Keratinocyte (primary cell): ENCODE data around the gene PEMT. TPM values are rescaled to one million over a fixed set of nuclear protein-coding genes. Genes with fewer than 3 reads are reported as not detected.

Experiments
- DNase-seq: peaks from one replicate; pipeline ENCODE4 v3.0.0-alpha.2; 2011; ENCODE audit warnings: low read depth, missing footprints, low spot score
- FAIRE-seq: peaks from 2 replicates; lab custom pipeline; 2011; peaks lifted over from hg19 to GRCh38; lab: Jason Lieb, UNC
- H2AFZ ChIP-seq: 2 replicates; pipeline ENCODE4 v1.6.0; 2012; ENCODE audit warnings: low read length, control low read depth, inconsistent platforms; ENCODE audit not compliant: control insufficient read depth
- H3K27ac ChIP-seq: 2 replicates; pipeline ENCODE4 v1.5.1; 2011; ENCODE audit warnings: low read length; ENCODE audit not compliant: control insufficient read depth, insufficient read depth
- H3K27me3 ChIP-seq: 3 replicates; pipeline ENCODE4 v1.6.0; 2011; ENCODE audit warnings: low read length; ENCODE audit not compliant: control insufficient read depth, insufficient read depth; ENCODE audit errors: extremely low read depth
- H3K36me3 ChIP-seq, 2 experiments: 2 replicates in 1 of 2; 3 replicates in 1 of 2; pipeline ENCODE4 v1.5.1; 2011; ENCODE audit warnings: low read length in 2 of 2, mild to moderate bottlenecking in 1 of 2; ENCODE audit not compliant: control insufficient read depth in 2 of 2, insufficient read depth in 2 of 2; ENCODE audit errors: extremely low read depth in 1 of 2
- H3K4me1 ChIP-seq: 3 replicates; pipeline ENCODE4 v1.5.1; 2011; ENCODE audit warnings: low read length; ENCODE audit not compliant: control insufficient read depth, insufficient read depth; ENCODE audit errors: extremely low read depth
- H3K4me2 ChIP-seq: 3 replicates; pipeline ENCODE4 v1.6.0; 2011; ENCODE audit warnings: low read depth, low read length; ENCODE audit not compliant: control insufficient read depth, insufficient read depth; ENCODE audit errors: extremely low read depth
- H3K4me3 ChIP-seq, 3 experiments: fragments of 200-600 bp in 1 of 3; sonication (generic) in 1 of 3; 2 replicates in 2 of 3; 3 replicates in 1 of 3; pipeline ENCODE4 v1.5.1; 2011 to 2016; ENCODE audit warnings: low read length in 3 of 3, mild to moderate bottlenecking in 3 of 3, control low read depth in 2 of 3, inconsistent platforms in 1 of 3, low read depth in 1 of 3, mixed read lengths in 1 of 3, mixed run types in 1 of 3, moderate library complexity in 1 of 3; ENCODE audit not compliant: control insufficient read depth in 2 of 3, insufficient read depth in 2 of 3; ENCODE audit errors: extremely low read depth in 1 of 3
- H3K79me2 ChIP-seq: 2 replicates; pipeline ENCODE4 v1.6.0; 2012; ENCODE audit warnings: low read length; ENCODE audit not compliant: control insufficient read depth, insufficient read depth
- H3K9ac ChIP-seq: 3 replicates; pipeline ENCODE4 v1.6.0; 2011; ENCODE audit warnings: low read length; ENCODE audit not compliant: control insufficient read depth, insufficient read depth; ENCODE audit errors: extremely low read depth
- H3K9me1 ChIP-seq: 3 replicates; pipeline ENCODE4 v1.6.0; 2011; ENCODE audit warnings: low read length; ENCODE audit not compliant: control insufficient read depth, insufficient read depth; ENCODE audit errors: extremely low read depth
- H3K9me3 ChIP-seq: 2 replicates; pipeline ENCODE4 v1.5.1; 2012; ENCODE audit warnings: low read depth, low read length; ENCODE audit not compliant: control insufficient read depth
- H4K20me1 ChIP-seq: 3 replicates; pipeline ENCODE4 v1.6.0; 2011; ENCODE audit warnings: low read length; ENCODE audit not compliant: control insufficient read depth, insufficient read depth; ENCODE audit errors: extremely low read depth
- CTCF ChIP-seq, 3 experiments: IDR thresholded peaks in 1 of 3; conservative IDR thresholded peaks in 1 of 3; optimal IDR thresholded peaks in 1 of 3; 2 replicates in 2 of 3; 3 replicates in 1 of 3; pipeline versions ENCODE3 to v1.5.1; 2011; ENCODE audit warnings: low read length in 3 of 3, mild to moderate bottlenecking in 3 of 3, moderate library complexity in 2 of 3, control low read depth in 1 of 3, inconsistent platforms in 1 of 3; ENCODE audit not compliant: insufficient read depth in 2 of 3; ENCODE audit errors: extremely low read depth in 1 of 3
- EZH2 ChIP-seq: IDR thresholded peaks from one replicate; pipeline ENCODE4 v1.6.1; 2012; ENCODE audit warnings: inconsistent platforms, mild to moderate bottlenecking, low read length, moderate library complexity
- dilution Hi-C: fragments of 300-500 bp; cut with MboI; formaldehyde crosslinking; loops from one replicate; pipeline ENCODE4 v1.7.0; 2020; ENCODE audit warnings: low sequenced_read_pairs; ENCODE audit not compliant: extremely low pct_ligation_motif_present
- polyA plus RNA-seq, 5 experiments: library from polyadenylated mRNA; depleted of rRNA in 3 of 5; stranded (reverse) in 3 of 5; stranded (forward) in 1 of 5; unstranded in 1 of 5; fragments of >200 nt; gene quantifications; 1 replicate in 1 of 5; 2 replicates in 3 of 5; 3 replicates in 1 of 5; pipeline versions ENCODE4 v1.2.1 to v1.2.3, GENCODE V29; 2011 to 2012; ENCODE audit warnings: missing spikeins in 2 of 5, low read depth in 1 of 5, low replicate concordance in 1 of 5

The PEMT gene
- polyA plus RNA-seq, 1 donor (not counting 4 experiments of a cell fraction or from before 2014, with no cell fraction given) = 17.7 TPM

GRCh38 chr17:17572010-17572785 lies 19.3 kb downstream of the PEMT start:
- FAIRE-seq (no peak), DNase-seq (no peak)
- Histone ChIP-seq H3K27ac (no peak overlapping the region), H3K36me3 (peaks cover 0 to 9% of the 10 kb centered on the region in 2 experiments), H3K9ac (no peak overlapping the region), H3K9me1 (no peaks in the 10 kb centered on the region), H3K4me1 (peaks cover 8% of the 10 kb centered on the region), H3K4me3 (no peak overlapping the region), H3K9me3 (no peaks in the 10 kb centered on the region), H3K4me2 (no peak overlapping the region), H2AFZ (no peak overlapping the region), H3K79me2 (no peaks in the 10 kb centered on the region), H4K20me1 (peaks cover 11% of the 10 kb centered on the region), H3K27me3 (no peaks in the 10 kb centered on the region)
- TF ChIP-seq EZH2 (no peak), CTCF (optimal IDR thresholded peaks at IDR 0.05 in 1 of 3, IDR thresholded peaks at IDR 0.05 in 1 of 3, conservative IDR thresholded peaks at IDR 0.05 in 1 of 3; ENCODE audit: extremely low read depth in 1 of 3, insufficient read depth in 2 of 3, low read length in 3 of 3) (no peak)
- dilution Hi-C loops = no loop called here

GRCh38 chr17:17570798-17571716 lies 20.5 kb downstream of the PEMT start:
- Histone ChIP-seq H3K36me3 (peaks cover 0 to 6% of the 10 kb centered on the region in 2 experiments), H3K4me1 (peaks cover 8% of the 10 kb centered on the region), H3K9me1 (no peaks in the 10 kb centered on the region), H3K27me3 (no peaks in the 10 kb centered on the region), H3K9me3 (no peaks in the 10 kb centered on the region), H3K9ac (no peak overlapping the region), H3K4me3 (no peak overlapping the region), H4K20me1 (peaks cover 11% of the 10 kb centered on the region), H3K4me2 (no peak overlapping the region), H3K27ac (no peak overlapping the region), H2AFZ (no peak overlapping the region), H3K79me2 (no peaks in the 10 kb centered on the region)
- DNase-seq (no peak), FAIRE-seq (no peak)
- no peak for TF ChIP-seq EZH2
- TF ChIP-seq CTCF (optimal IDR thresholded peaks at IDR 0.05 in 1 of 3, IDR thresholded peaks at IDR 0.05 in 1 of 3, conservative IDR thresholded peaks at IDR 0.05 in 1 of 3; ENCODE audit: extremely low read depth in 1 of 3, insufficient read depth in 2 of 3, low read length in 3 of 3) = no peak
- dilution Hi-C loops = no loop called here
